MM.1S (cell line): ENCODE results near the gene FDX2.

Source experiments
- DNase-seq: peaks from one replicate; pipeline ENCODE4 v3.0.0-alpha.2; 2015
- H2AFZ ChIP-seq: fragments of 300-600 bp; sonication (generic); 2 replicates; pipeline ENCODE4 v1.6.0; 2016; ENCODE audit warnings: antibody characterized with exemption, low read length
- H3F3A ChIP-seq: fragments of 300-600 bp; sonication (generic); 2 replicates; pipeline ENCODE4 v1.6.1; 2016; ENCODE audit warnings: mild to moderate bottlenecking, antibody characterized with exemption, low read length, moderate library complexity, mixed read lengths; ENCODE audit not compliant: insufficient read depth
- H3K27ac ChIP-seq: fragments of 300-600 bp; sonication (generic); 2 replicates; pipeline ENCODE4 v1.5.1; 2016; ENCODE audit warnings: mild to moderate bottlenecking, low read length
- H3K27me3 ChIP-seq: fragments of 300-600 bp; sonication (generic); replicated peaks from 2 replicates; pipeline ENCODE4 v1.6.0; 2016; ENCODE audit warnings: low read length; ENCODE audit not compliant: insufficient read depth
- H3K36me3 ChIP-seq: fragments of 300-600 bp; sonication (generic); replicated peaks from 2 replicates; pipeline ENCODE4 v1.6.1; 2016; ENCODE audit warnings: mild to moderate bottlenecking, low read length, mixed read lengths; ENCODE audit not compliant: insufficient read depth
- H3K4me1 ChIP-seq: fragments of 300-600 bp; sonication (generic); 2 replicates; pipeline ENCODE4 v1.6.1; 2016; ENCODE audit warnings: low read length, mixed read lengths
- H3K4me2 ChIP-seq: fragments of 300-600 bp; sonication (generic); 2 replicates; pipeline ENCODE4 v1.6.0; 2016; ENCODE audit warnings: low read depth, low read length
- H3K4me3 ChIP-seq: fragments of 300-600 bp; sonication (generic); 2 replicates; pipeline ENCODE4 v1.5.1; 2016; ENCODE audit warnings: low read length, mixed read lengths
- H3K79me2 ChIP-seq: fragments of 300-600 bp; sonication (generic); 2 replicates; pipeline ENCODE4 v1.6.1; 2016; ENCODE audit warnings: mixed run types, low read length, mixed read lengths
- H3K9ac ChIP-seq: fragments of 300-600 bp; sonication (generic); 2 replicates; pipeline ENCODE4 v1.6.1; 2016; ENCODE audit warnings: low read length, mixed read lengths
- H3K9me2 ChIP-seq: fragments of 300-600 bp; sonication (generic); replicated peaks from 2 replicates; pipeline ENCODE4 v1.6.1; 2016; ENCODE audit warnings: mild to moderate bottlenecking, low read length, mixed read lengths; ENCODE audit not compliant: insufficient read depth
- H3K9me3 ChIP-seq: fragments of 300-600 bp; sonication (generic); replicated peaks from 2 replicates; pipeline ENCODE4 v1.6.1; 2016; ENCODE audit warnings: mild to moderate bottlenecking, low read length, mixed read lengths; ENCODE audit not compliant: insufficient read depth
- H4K20me1 ChIP-seq: fragments of 300-600 bp; sonication (generic); 2 replicates; pipeline ENCODE4 v1.6.1; 2016; ENCODE audit warnings: mild to moderate bottlenecking, low read length, moderate library complexity, mixed read lengths; ENCODE audit not compliant: insufficient read depth
- CTCF ChIP-seq: fragments of 300-600 bp; sonication (generic); IDR thresholded peaks from 2 replicates; pipeline ENCODE4 v1.5.1; 2016; ENCODE audit warnings: antibody characterized with exemption, low read length, mixed read lengths
- EZH2 ChIP-seq: fragments of 300-600 bp; sonication (generic); optimal IDR thresholded peaks from 2 replicates; pipeline ENCODE3; 2017; ENCODE audit warnings: low read depth, mild to moderate bottlenecking, antibody characterized with exemption, low read length, mixed read lengths
- EZH2phosphoT487 ChIP-seq: fragments of 300-600 bp; sonication (generic); IDR thresholded peaks from 2 replicates; pipeline ENCODE4 v1.6.1; 2018; ENCODE audit warnings: antibody characterized with exemption, low read length

The FDX2 gene

DNA sequence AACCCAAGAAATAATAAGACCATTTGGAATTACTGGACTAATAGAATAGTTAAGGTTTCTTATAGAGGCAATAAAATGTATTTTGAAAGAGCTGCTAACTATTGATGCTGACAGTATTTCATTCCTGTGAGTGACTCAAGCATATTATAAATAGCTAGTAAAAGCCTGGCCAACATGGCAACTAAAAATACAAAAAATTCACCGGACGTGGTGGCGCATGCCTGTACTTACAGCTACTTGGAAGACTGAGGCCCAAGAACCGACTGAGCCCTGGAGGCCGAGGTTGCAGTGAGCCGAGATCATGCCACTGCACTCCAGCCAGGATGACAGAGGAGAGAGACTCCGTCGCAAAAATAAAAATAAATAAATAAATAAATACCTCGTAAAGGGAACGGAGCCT lies 29.0 kb upstream of the FDX2 start:
- Histone ChIP-seq H3K9ac (no peak overlapping the region), H3K27ac (no peak overlapping the region), H4K20me1 (no peaks in the 10 kb centered on the region), H3K36me3 (no peaks in the 10 kb centered on the region), H3K4me1 (peaks cover 3% of the 10 kb centered on the region; the same call in 1 of the 2 replicates), H2AFZ (no peak overlapping the region), H3K27me3 (no peaks in the 10 kb centered on the region), H3K9me2 (no peaks in the 10 kb centered on the region), H3K79me2 (no peaks in the 10 kb centered on the region), H3K4me2 (no peak overlapping the region), H3K9me3 (no peaks in the 10 kb centered on the region), H3K4me3 (no peak overlapping the region), H3F3A (no peaks in the 10 kb centered on the region)
- TF ChIP-seq EZH2phosphoT487 (no peak), EZH2 (no peak), CTCF (no peak)
- no peak for DNase-seq

- Histone ChIP-seq H3K4me2 (no peak overlapping the region), H4K20me1 (no peaks in the 10 kb centered on the region), H3K4me1 (peaks cover 12% of the 10 kb centered on the region; the same call in 1 of the 2 replicates), H3K9me2 (no peaks in the 10 kb centered on the region), H3K36me3 (no peaks in the 10 kb centered on the region), H3K27ac (no peak overlapping the region), H3F3A (no peaks in the 10 kb centered on the region), H2AFZ (no peak overlapping the region), H3K79me2 (peaks cover 10% of the 10 kb centered on the region), H3K9me3 (no peaks in the 10 kb centered on the region), H3K9ac (no peak overlapping the region), H3K4me3 (no peak overlapping the region), H3K27me3 (no peaks in the 10 kb centered on the region)
- TF ChIP-seq CTCF (no peak), EZH2phosphoT487 (no peak), EZH2 (no peak)
- DNase-seq: no peak
Observed at GRCh38 chr19:10343495-10343894, 27.7 kb upstream of the FDX2 start.

DNA sequence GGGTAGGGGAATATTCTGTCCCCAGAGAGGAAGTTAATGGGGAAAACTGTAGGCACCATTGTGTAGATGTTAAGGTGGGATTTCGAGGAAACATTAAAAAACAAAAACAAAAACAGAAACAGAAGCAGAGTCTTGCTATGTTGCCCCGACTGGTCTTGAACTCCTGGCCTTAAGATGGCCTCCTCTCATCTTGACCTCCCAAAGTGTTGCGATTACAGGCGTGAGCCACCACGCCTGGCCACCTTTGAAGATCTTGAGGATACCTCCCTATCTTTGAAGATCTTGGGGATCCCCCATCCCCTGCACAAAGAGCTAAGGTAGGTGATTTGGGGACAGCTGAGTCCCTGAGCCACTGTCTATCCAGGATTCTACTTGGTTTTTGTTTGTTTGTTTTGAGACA lies 24.2 kb upstream of the FDX2 start:
- Histone ChIP-seq H3K9me2 (no peaks in the 10 kb centered on the region), H3F3A (no peaks in the 10 kb centered on the region), H3K79me2 (peaks cover 18% of the 10 kb centered on the region), H3K27me3 (no peaks in the 10 kb centered on the region), H3K4me3 (peak overlapping the region; percentile 77), H3K4me2 (peak overlapping the region; percentile 92; the same call in 1 of the 2 replicates), H3K9me3 (no peaks in the 10 kb centered on the region), H3K9ac (peak overlapping the region; percentile 68; the same call in 1 of the 2 replicates), H3K27ac (no peak overlapping the region), H3K4me1 (peaks cover 12% of the 10 kb centered on the region; the same call in 1 of the 2 replicates), H2AFZ (peak overlapping the region; percentile 97), H4K20me1 (no peaks in the 10 kb centered on the region), H3K36me3 (no peaks in the 10 kb centered on the region)
- TF ChIP-seq CTCF (no peak), EZH2 (no peak), EZH2phosphoT487 (no peak)
- DNase-seq: no peak
